ENCODE measurements around the gene CCDC88C.
"Not testable (repeated sequence)": the region's sequence is repeated elsewhere in the genome, so short reads cannot be mapped to it uniquely, and the experiment has no call there.

CCDC88C gene

DNA sequence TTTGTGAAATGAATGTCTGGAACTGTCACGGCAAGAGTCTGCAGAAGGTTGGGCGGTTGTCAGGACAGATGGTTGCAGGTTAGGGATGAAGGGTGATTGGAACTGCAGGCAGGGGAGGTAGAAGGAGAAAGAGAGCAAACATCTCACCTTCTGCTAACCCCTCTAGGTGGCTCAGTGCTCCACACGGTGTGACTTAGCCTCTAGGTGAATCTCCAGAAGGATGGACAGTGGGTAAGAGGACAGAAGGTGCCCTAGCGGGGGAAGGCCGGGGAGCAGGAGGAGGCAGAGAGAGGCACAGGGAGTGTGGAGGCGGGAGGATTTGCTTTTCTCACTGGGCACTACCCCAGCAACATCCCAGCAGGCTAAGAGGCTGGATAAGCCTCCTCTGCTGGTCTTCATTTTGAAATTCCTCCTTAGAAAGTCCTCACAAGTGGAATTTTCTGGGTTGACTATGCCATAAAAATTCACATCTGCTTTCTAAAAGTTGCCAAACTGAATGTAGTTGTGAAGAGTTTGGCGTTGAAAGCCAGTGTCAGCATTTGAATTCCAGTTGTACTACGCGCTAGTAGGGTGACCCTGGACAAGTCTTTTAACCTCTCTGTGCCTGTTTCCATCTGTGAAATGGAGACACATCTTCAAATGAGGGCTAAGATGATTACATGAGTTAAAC is 162.5 kb downstream of the CCDC88C start:
- in situ Hi-C loops (cut with MboI; ENCODE audit: low sequenced_read_pairs) = no loop called here

DNA sequence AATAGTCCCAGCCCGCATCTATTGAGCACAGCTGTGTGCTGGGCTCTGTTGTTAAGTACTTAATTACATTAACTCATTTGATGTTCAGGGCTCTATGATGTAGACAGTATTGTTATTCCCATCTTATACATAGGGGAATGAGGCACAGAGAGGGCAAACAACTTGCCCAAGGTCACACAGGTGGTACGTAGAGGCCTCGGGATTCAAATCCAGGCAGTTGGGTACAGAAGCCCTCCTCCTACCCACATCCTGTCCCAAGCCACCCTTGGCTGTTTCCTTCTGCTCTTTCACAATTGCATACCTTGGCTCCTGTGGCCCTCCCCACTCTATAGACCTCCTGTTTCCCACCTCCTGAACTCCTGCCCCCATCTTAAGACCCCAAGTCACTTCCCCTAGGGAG is 163.2 kb downstream of the CCDC88C start:
- in situ Hi-C loops (cut with MboI; ENCODE audit: low sequenced_read_pairs) = no loop called here

DNA sequence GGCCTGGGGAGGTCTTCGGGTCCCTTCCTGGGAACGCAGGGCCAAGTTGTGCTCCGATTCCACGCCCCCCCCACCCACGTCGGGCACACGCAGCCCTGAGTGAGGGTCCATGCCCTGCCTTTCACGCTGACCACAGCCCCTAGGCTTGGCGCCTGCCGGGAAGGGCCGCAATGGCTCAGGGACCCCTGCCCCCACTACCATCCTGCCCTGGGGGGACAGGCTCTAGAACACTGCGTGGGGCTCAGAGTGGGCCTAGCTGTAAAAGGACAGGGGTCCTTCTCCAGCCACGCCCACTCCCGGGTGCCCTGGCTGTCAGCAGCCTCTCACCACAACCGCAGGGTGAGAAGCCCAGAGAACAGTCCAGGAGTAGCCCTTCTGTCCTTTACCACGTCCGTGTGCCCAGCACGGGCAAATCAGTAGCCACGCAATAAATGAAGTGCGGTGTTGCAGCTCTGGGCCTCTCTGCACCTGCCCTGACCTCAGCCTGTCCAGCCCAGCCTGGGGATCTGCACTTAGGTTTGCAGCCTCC is 163.8 kb downstream of the CCDC88C start:
- in situ Hi-C loops (cut with MboI; ENCODE audit: low sequenced_read_pairs) = no loop called here

DNA sequence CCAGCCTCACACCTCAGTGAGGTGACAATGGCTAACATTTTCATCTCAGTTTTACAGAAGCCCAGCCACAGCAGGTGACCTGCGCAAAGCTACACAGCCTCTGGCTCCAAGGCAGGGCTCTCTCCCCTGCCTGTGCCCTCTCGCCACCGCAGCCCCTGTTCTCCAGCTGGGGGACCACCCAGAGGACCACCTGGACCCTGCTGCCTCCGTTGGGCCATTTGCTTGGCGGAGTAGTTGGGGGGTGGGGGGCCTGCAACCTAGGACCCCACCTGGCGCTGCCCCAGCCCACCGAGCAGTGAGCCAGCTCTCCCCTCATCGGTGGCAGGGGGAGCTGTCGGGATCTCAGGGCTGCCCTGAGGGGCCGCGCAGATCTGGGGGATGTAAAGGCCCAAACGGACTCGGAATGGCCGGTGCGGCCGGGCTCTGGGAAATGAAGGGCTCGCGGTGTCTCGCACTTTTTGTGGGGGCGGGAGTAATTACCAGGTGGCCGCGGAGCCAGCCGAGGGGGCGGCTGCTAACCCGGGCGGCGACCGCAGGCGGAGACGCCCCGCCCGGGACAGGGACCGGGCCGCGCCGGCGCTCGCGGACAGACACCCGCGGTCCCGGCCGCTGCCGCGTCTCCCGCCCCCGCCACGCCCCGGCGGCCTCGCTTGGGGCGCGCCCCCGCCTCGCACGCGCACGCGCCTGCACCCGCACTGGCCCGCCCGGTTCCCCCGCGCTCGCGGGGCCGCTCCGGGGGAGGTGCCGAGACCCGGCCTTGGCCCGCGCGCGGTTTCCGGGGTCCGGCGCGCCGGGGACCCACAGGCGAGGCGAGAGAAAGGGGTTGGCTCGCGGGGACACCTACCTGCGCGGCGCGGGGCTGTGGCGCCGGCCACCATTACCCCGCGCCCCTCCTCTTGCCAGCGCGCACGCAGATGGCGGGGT is 164.5 kb downstream of the CCDC88C start:
- in situ Hi-C loops (cut with MboI; ENCODE audit: low sequenced_read_pairs) = no loop called here

DNA sequence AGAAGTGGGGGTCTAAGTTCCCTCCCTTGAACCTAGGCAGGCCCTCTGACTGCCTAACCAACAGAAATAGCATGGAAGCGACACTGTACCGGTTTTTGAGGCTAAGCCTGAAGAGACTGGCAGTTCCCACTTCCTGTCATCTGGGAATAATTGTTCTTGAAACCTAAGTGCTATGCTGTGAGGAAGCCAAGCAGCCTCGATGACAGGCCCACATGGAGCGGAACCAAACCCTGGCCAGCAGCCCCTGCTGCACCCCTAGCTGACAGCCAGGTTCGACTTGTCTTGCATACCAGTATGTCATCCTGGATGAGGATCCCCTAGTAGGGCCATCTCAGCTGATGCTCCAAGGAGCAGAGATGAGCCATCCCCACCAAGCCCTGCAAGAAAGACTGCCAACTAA is 166.7 kb downstream of the CCDC88C start:
- in situ Hi-C loops (cut with MboI; ENCODE audit: low sequenced_read_pairs) = no loop called here

DNA sequence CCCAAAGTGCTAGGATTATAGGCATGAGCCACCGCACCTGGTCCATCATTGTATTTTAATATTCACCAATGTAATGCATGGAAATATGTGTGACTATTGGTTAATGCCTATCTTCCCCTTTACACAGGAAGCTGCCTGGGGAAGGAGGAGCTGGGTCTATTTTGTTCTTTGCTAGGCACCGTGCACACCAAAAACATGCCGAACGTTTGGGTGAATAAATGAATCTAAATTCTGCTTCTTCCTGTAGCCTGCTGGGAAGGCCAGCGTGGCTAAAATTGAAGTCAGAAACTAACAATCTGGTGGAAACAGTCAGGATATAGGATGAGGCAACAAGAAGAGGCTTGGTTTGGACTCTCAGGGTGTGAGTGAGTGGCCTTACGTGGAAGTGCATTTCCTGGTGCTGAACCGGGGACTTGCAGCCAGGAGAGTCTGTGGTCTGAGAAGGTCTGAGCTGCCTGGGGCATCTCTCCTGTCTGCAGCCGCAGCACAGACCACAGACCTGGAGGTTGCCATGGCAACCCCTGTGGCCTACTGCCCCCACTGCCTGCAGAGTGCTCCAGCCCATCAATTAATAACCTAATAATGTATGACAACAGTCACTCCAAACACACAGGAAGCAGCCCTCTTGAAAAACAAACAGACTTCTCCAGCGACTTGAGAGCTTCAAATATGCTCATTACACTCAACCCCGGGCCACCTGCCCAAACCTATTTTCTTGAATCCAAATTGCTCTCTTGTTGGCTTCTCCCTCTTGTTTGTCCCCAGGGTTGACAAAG is 167.6 kb downstream of the CCDC88C start:
- in situ Hi-C loops (cut with MboI; ENCODE audit: low sequenced_read_pairs) = no loop called here

DNA sequence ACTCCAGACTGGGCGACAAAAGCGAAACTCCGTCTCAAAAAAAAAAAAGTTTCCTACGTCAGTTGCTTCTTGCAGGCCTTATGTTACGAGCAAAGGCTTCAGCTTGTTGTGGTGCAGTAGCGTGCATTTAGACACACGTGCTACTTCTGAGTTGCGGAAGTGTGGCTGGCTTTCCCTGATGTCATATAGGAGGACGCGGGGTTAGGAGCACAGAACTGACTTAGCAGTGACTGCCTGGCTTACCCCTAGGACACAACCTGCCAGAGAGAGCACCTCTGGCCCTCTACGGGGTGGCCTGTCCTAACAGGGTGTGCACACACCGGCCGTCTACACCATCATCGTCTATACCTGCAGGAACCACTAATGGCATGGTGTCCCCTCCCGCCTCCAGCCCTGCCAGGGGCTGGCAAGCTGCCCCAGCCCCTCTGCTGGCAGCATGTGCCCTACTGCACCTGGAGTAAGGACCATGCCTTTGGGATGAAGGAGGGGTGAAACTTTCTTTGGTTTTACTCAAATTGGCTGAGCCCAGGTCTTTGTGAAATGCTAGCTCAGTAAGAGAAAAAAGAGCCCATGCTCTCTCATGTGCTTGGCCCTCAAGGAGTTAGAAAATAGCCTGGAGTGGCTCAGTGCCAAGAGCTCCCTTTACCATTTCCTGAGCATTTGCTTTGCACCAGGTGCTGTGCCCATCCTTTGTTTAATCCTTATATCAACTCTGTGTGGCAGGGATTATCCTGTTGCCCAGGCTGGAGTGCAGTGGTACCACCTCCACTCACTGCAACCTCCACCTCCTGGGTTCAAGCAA is 171.4 kb downstream of the CCDC88C start:
- in situ Hi-C loops (cut with MboI; ENCODE audit: low sequenced_read_pairs) = no loop called here

DNA sequence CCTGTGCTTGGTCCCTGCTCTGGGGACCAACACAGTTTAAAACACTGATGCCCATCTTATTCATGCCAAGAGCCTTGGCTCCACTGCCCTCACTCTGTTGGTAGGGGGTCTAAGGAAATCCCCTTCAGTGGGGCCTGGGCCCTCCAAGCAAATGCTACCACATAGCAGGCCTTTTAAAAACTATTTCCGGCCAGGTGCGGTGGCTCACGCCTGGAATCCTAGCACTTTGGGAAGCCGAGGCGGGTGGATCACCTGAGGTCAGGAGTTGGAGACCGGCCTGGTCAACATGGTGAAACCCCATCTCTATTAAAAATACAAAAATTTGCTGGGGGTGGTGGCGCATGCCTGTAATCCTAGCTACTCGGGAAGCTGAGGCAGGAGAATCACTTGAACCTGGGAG is 172.0 kb downstream of the CCDC88C start:
- in situ Hi-C loops (cut with MboI; ENCODE audit: low sequenced_read_pairs) = not testable (repeated sequence)

DNA sequence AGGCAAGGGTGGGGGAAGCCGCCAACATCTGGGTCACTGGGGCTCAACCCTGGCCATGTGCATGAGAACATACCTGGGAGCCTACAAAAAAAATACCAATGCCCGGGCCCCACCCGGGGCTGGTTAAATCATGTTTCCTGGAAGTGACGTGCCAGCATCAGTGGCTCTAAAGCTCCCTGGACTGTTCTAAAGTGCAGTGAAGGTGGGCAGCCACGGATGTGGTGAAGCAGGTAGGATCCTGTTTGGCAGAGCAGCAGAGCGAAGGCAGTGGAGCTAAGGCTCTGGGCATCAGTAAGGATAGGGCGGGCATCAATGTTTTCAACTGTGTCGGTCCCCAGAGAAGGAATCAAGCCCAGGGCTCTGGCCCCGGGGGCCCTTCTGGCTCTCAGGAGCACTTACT is 172.6 kb downstream of the CCDC88C start:
- in situ Hi-C loops (cut with MboI; ENCODE audit: low sequenced_read_pairs) = no loop called here

DNA sequence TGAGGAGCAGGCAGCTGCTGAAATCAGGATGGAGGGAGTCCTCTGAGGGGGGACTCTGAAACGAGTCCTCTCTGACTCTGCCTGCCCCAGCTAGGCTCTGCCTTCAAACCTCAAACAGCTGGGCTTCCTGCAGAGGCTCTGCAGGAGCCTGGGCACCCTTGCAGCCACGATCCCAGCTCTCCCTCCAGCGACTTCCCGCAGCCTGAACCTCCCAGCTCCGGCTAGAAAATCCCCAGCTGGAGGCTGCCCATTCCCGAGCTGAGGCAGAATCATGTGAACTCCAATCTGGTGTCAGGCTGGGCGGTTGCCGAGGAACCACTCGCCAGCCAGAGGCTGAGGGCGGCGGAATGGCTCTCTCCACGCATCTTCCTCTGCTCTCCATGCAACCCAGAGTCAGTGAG is 173.1 kb downstream of the CCDC88C start, which contains the start of gene GPR68:
Gene GPR68, minus strand, starts transcription at position 204 of the 401 bp plus-strand sequence. CDS start 9,654 bp downstream, outside the sequence.
- in situ Hi-C loops (cut with MboI; ENCODE audit: low sequenced_read_pairs) = no loop called here

DNA sequence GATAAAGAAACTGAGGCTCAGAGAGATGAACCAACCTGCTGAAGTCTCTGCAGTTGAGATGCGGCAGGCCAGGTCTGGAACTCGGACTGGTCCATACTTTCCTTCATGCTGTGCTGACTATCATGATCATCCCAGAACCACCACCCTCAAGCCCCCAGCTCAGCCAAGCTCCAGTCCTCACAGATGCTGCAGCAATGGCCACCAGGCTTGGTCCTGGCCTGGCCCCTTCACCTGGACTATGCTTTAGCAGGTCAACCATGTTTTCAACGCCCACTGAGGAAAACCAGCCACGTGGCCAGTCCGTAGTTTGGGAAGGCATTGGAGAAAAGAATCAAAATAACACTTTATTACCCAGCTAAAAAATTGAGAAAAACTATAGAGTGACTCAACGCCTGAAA is 174.5 kb downstream of the CCDC88C start:
- in situ Hi-C loops (cut with MboI; ENCODE audit: low sequenced_read_pairs) = no loop called here

DNA sequence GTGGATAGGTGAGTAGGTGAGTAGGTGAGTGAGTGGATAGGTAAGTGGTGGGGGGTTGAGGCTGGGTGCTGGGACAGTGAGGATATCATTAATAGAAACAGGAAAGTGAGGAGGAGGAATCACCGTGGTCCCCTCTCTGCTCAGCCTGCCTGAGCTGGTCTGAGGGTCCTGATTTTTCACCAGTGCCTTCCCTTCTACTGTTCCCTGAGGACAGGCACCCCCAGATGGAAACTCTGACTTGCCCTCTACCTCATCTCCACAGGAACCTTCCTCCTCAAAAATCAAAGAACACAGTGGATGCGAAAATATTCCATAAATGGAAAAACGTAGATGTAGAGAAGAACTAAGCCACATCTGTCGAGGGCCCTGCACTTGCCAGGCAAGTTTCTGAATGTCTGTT is 175.0 kb downstream of the CCDC88C start:
- in situ Hi-C loops (cut with MboI; ENCODE audit: low sequenced_read_pairs) = no loop called here

DNA sequence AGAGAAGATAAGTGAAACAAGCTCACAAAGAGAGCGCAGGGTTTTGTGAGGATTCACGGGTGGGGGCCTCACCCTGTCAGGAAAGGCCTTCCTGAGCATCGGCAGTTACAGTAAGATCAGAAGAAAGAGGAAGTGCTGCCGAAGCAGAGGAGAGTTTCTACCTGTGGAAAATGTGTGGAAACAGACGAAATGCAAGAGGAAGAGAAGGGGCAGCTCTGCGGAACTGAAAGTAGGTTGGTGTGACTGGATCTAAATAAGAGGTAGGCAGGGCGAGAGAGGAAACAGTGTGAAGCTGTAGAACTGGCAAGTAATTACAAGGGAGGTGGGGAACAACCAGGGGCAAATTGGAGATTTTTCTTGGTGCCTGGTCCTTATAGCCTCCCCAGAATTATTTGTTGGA is 175.8 kb downstream of the CCDC88C start:
- in situ Hi-C loops (cut with MboI; ENCODE audit: low sequenced_read_pairs) = no loop called here

DNA sequence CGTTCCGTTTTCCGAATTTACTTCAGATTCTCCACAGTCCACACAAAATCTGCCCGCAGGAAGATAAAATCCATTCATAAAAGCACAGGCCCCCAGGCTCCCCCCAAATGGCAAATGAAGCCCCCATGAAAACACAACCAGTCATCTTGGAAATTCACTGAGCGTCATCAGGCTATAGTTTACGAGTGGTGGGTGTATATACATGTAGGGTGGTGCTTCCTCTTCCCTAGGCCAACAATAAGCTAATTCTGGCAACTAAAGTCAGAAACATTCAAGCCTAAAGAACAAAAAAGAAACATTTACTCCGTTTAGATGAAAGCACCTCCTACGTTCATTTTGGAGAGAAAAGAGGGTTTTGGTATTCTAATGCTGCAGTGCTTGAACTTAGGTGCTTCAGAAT is 179.0 kb downstream of the CCDC88C start:
- in situ Hi-C loops (cut with MboI; ENCODE audit: low sequenced_read_pairs) = no loop called here

DNA sequence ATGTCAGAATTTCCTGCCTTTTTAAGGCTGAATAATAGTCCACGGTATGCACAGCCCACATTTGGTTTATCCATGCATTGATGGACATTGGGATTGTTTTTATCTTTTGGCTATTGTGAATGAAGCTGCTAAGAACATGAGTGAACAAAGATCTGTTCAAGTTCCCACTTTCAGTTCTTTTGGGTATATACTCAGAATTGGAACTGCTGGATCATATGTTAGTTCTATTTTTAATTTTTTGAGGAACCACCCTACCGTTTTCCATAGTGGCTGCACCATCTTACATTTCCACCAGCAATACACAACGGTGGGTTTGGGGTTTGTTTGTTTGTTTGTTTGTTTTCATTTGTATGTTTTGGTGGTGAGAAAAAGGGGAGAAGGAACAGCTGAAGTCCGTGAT is 179.5 kb downstream of the CCDC88C start:
- in situ Hi-C loops (cut with MboI; ENCODE audit: low sequenced_read_pairs) = no loop called here

DNA sequence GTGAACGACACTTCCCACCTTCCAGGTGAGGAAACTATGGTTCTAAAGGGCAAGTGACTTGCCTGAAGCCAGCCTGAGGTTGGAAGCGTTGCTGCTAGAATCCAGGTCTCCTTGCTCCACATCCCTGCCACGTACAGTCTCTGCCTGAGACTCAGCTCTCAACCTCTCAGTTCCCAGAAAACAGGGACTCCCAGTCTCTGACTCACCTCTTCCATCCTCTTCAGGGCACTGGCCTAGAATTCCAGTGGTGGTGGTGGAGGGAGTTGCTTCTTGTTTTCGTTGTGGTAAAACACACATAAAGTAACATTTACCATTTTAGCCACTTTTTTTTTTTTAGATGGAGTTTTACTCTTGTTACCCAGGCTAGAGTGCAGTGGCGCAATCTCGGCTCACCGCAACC is 180.4 kb downstream of the CCDC88C start:
- in situ Hi-C loops (cut with MboI; ENCODE audit: low sequenced_read_pairs) = no loop called here

DNA sequence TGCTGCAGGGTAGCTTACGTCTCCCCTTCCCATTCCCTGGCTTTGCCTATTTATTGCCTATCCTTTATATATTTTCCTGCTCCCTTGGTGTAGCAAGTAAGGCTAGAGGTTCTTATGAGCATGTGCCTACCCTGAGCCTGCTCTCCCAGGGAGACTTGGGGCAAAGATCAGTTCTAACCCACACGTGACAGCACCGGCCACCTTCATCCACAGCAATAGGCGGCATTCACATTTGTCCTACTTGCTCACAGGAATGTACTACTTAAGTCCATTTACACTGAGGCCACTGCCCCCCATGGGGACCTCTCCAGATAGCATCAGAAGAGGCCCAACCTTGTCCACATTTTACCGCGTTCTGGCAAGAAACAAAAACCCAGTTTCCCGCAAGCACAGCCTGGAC is 181.8 kb downstream of the CCDC88C start:
- in situ Hi-C loops (cut with MboI; ENCODE audit: low sequenced_read_pairs) = no loop called here

DNA sequence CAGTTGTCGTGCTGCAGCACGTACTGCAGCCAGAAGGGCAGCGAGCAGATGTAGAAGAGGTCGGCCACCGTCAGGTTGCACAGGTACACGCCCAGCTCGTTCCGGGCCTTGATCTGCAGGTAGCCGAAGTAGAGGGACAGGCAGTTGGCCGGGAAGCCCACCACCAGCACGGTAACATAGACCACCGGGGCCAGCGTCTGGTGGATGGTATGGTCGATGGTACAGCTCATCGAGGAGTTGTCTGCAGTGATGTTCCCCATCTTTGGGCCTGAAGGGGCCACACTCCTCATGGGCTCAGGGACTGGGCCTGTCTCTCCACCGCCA is 182.9 kb downstream of the CCDC88C start:
- in situ Hi-C loops (cut with MboI; ENCODE audit: low sequenced_read_pairs) = no loop called here

DNA sequence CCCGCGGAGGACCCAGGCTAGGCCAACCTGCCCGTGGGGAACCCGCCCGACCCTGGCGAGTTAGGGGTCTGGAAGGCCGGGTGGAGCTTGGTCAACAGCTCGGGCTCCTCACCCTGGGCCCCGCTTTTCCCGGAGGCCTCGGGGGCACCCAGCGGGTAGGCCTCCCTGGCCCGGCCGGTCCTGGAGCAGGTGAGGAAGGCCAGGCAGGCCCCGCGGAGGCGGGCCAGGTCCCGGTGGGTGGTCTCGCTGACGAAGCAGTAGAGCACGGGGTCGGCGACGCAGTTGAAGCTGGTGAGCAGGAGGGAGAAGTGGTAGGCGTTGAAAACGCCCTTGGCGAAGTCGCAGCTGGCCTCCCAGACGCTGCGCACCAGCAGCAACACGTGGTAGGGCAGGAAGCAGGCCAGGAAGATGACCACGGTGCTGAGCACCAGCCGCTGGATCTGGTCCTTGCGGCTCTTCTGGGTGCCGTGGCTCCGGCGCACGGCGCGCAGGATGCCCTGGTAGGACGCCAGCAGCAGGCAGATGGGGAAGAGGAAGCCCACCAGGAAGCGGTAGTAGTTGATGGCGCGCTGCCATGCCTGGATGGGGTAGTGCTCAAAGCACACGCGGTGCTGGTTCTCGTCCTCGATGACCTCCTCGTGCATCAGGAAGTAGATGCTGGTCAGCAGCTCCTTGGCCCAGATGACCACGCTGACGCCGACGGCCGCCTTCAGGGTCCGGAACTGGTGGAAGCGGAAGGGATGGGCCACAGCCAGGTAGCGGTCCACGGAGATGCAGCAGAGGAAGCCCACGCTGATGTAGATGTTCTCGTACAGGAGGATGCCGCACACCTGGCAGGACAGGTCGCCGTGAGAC is 183.5 kb downstream of the CCDC88C start:
- in situ Hi-C loops (cut with MboI; ENCODE audit: low sequenced_read_pairs) = no loop called here

DNA sequence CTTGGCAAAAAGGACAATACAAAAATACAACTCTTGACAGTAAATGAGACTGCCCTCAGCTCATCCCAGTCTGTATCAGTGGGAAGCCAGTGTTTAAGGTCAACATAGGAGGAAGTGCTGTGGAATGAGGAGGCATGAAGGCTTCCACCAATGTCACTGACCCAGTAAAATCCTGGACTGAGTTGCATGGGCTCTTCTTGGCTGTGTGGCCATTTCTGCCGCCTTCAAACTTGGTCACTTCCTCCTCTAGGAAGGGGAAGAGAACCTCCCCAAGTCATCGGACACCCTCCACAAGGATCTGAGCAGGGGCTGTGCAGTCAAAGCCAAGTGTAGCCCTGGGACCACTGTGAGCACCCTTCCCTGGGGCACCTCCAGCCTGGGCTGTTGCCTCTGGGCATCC is 185.0 kb downstream of the CCDC88C start:
- in situ Hi-C loops (cut with MboI; ENCODE audit: low sequenced_read_pairs) = no loop called here

Measured in hTERT RPE-1 (cell line).